DOHH2 (cell line): ENCODE measurements around the gene ADGRL4.

Experiments used
- H3F3A ChIP-seq: fragments of 200-600 bp; sonication (generic), shearing (Covaris generic); 2 replicates; pipeline ENCODE4 v1.6.0; 2016; ENCODE audit warnings: antibody characterized with exemption, mild to moderate bottlenecking; ENCODE audit not compliant: control insufficient read depth, insufficient read depth
- H3K27ac ChIP-seq: fragments of 200-600 bp; sonication (generic); 2 replicates; pipeline ENCODE4 v1.5.1; 2014; ENCODE audit warnings: low read depth, mild to moderate bottlenecking, low read length, moderate library complexity
- H3K27me3 ChIP-seq: fragments of 200-600 bp; sonication (generic); 2 replicates; pipeline ENCODE4 v1.6.1; 2014; ENCODE audit warnings: mild to moderate bottlenecking, low read length, mixed read lengths; ENCODE audit not compliant: control insufficient read depth
- H3K36me3 ChIP-seq: fragments of 200-600 bp; sonication (generic); 2 replicates; pipeline ENCODE4 v1.6.1; 2014; ENCODE audit warnings: mild to moderate bottlenecking, low read length, moderate library complexity, mixed read lengths; ENCODE audit not compliant: control insufficient read depth
- H3K4me1 ChIP-seq: fragments of 200-600 bp; sonication (generic); 2 replicates; pipeline ENCODE4 v1.6.1; 2014; ENCODE audit warnings: mild to moderate bottlenecking, low read length, mixed read lengths; ENCODE audit not compliant: control insufficient read depth
- H3K4me2 ChIP-seq: fragments of 200-600 bp; sonication (generic); 2 replicates; pipeline ENCODE4 v1.6.0; 2014; ENCODE audit warnings: mild to moderate bottlenecking, low read length, moderate library complexity
- H3K4me3 ChIP-seq: fragments of 200-600 bp; sonication (generic); 2 replicates; pipeline ENCODE4 v1.5.1; 2014; ENCODE audit warnings: mild to moderate bottlenecking, low read length, mixed read lengths
- H3K79me2 ChIP-seq: fragments of 200-600 bp; sonication (generic); 2 replicates; pipeline ENCODE4 v1.6.1; 2014; ENCODE audit warnings: mild to moderate bottlenecking, low read length, mixed read lengths; ENCODE audit not compliant: control insufficient read depth
- H3K9me2 ChIP-seq: fragments of 200-600 bp; sonication (generic); replicated peaks from 2 replicates; pipeline ENCODE4 v1.6.1; 2014; ENCODE audit warnings: mild to moderate bottlenecking, low read length, mixed read lengths; ENCODE audit not compliant: control insufficient read depth
- H3K9me3 ChIP-seq: fragments of 200-600 bp; sonication (generic); 2 replicates; pipeline ENCODE4 v1.6.1; 2014; ENCODE audit warnings: antibody characterized with exemption, low read length, mixed read lengths; ENCODE audit not compliant: control insufficient read depth, insufficient read depth
- H4K20me1 ChIP-seq: fragments of 200-600 bp; sonication (generic); 2 replicates; pipeline ENCODE4 v1.6.0; 2014; ENCODE audit warnings: low read depth, mild to moderate bottlenecking, antibody characterized with exemption, low read length, moderate library complexity; ENCODE audit not compliant: control insufficient read depth, insufficient read depth
- CTCF ChIP-seq: fragments of 200-600 bp; sonication (generic); IDR thresholded peaks from one replicate; pipeline ENCODE4 v1.5.1; 2014; ENCODE audit warnings: antibody characterized with exemption, mild to moderate bottlenecking, low read depth, low read length; ENCODE audit not compliant: poor library complexity, severe bottlenecking
- EZH2phosphoT487 ChIP-seq: fragments of 200-600 bp; sonication (generic); IDR thresholded peaks from 2 replicates; pipeline ENCODE4 v1.6.1; 2017; ENCODE audit warnings: borderline replicate concordance, mild to moderate bottlenecking, antibody characterized with exemption, low read length, moderate library complexity, mixed read lengths

The ADGRL4 gene

DNA sequence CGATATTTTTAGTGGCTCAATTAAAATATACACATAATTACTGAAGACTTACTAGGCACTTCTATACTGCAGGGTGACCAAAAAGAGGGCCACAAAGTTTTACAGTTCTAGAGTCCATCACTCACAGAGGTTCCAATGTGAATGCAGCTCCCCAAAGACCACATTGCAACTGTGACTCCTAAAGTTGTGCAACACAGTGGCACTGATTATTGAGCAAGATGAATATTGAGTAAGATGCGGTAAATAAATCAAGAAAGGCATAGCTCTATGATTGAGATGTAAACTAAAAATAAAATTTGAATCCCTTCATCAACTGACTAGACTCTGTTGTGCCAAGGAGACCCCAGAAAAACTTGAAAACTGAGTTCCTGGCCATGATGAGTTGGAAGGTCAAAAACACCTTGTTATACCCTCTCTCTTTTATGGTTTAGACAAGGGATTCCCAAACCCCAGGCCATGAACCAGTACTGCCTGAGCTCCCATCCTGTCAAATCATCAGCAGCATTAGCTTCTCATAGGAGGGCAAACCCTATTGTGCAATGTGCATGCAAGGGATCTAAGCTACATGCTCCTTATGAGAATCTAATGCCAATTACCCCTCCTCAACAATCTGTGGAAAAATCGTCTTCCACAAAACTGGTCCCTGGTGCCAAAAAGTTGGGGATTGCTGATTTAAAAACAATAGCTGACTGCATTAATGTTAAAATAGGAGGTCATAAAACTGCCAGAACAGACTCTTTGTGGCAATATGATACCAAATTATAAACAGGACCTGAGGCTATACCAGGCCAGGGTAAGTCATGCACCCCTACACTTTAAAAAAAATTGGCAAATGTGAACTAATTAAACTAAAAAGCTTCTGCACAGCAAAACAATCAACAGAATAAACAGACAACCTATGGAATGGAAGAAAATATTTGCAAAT lies 94.3 kb downstream of the ADGRL4 start:
- TF ChIP-seq CTCF (no peak), EZH2phosphoT487 (no peak)
- Histone ChIP-seq H4K20me1 (no peaks in the 10 kb centered on the region), H3K4me2 (no peak overlapping the region), H3K4me1 (no peaks in the 10 kb centered on the region), H3K9me3 (no peaks in the 10 kb centered on the region; the same call in 1 of the 2 replicates), H3F3A (no peaks in the 10 kb centered on the region), H3K9me2 (no peaks in the 10 kb centered on the region), H3K4me3 (no peak overlapping the region), H3K27me3 (no peaks in the 10 kb centered on the region), H3K36me3 (no peaks in the 10 kb centered on the region), H3K79me2 (no peaks in the 10 kb centered on the region), H3K27ac (no peak overlapping the region)

- Histone ChIP-seq H3K9me3 (no peaks in the 10 kb centered on the region), H3K79me2 (no peaks in the 10 kb centered on the region), H3K27me3 (no peaks in the 10 kb centered on the region), H4K20me1 (no peaks in the 10 kb centered on the region), H3K9me2 (no peaks in the 10 kb centered on the region), H3K4me1 (no peaks in the 10 kb centered on the region), H3K4me3 (no peak overlapping the region), H3F3A (no peaks in the 10 kb centered on the region), H3K4me2 (no peak overlapping the region), H3K36me3 (no peaks in the 10 kb centered on the region), H3K27ac (no peak overlapping the region)
- TF ChIP-seq EZH2phosphoT487, result no peak
- TF ChIP-seq CTCF, result no peak
Measured at GRCh38 chr1:78902641-78903040, 103.9 kb downstream of the ADGRL4 start.

DNA sequence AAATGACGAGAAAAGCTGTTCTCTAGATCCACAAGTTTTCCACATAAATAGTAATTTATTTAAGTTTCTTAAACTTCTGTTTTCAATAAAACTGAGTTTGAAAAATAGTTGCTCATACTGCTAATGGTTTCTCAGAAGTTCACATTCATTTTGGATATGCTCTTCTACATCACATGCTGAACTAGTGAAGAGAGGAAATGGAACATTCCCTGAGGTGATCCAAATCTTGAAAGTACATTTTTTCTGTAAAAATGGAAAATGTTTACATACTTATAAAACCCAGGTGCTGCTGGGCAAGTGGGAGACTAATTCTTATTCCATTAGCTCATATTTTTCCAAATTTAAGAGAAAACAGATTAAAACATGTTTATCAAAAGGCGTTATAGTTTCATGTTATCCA lies 111.7 kb downstream of the ADGRL4 start:
- no peaks in the 10 kb centered on the region for H3K4me1 ChIP-seq
- H3K27ac ChIP-seq, result no peak overlapping the region
- H3K79me2 ChIP-seq, result no peaks in the 10 kb centered on the region
- TF ChIP-seq EZH2phosphoT487, result no peak
- TF ChIP-seq CTCF, result no peak
- no peak overlapping the region for H3K4me3 ChIP-seq
- H3K36me3 ChIP-seq, result no peaks in the 10 kb centered on the region
- H3K27me3 ChIP-seq, result no peaks in the 10 kb centered on the region
- no peak overlapping the region for H3K4me2 ChIP-seq
- no peaks in the 10 kb centered on the region for H3F3A ChIP-seq
- H3K9me2 ChIP-seq, result no peaks in the 10 kb centered on the region
- H3K9me3 ChIP-seq, result no peaks in the 10 kb centered on the region
- no peaks in the 10 kb centered on the region; the same call in 1 of the 2 replicates for H4K20me1 ChIP-seq
